Mucosa of rectum (tissue), 2 donors: ENCODE data around the gene BTG3.

ENCODE experiments used
- H3K27ac ChIP-seq, 2 donors: one replicate each; pipeline ENCODE4 v1.7.0; 2013; ENCODE audit warnings: inconsistent platforms in 2 of 2, low read depth in 2 of 2, low read length in 2 of 2
- H3K27me3 ChIP-seq, 2 donors: one replicate each; pipeline ENCODE4 v1.7.0; 2013; ENCODE audit warnings: low read length in 2 of 2; ENCODE audit not compliant: control insufficient read depth in 2 of 2, insufficient read depth in 2 of 2
- H3K36me3 ChIP-seq, 2 donors: one replicate each; pipeline ENCODE4 v1.7.0; 2013; ENCODE audit warnings: low read length in 2 of 2; ENCODE audit not compliant: control insufficient read depth in 2 of 2, insufficient read depth in 2 of 2
- H3K4me1 ChIP-seq, 2 donors: one replicate each; pipeline ENCODE4 v1.7.0; 2013; ENCODE audit warnings: low read length in 2 of 2, mild to moderate bottlenecking in 1 of 2; ENCODE audit not compliant: control insufficient read depth in 2 of 2, insufficient read depth in 2 of 2
- H3K4me3 ChIP-seq, 2 donors: one replicate each; pipeline ENCODE4 v1.7.0; 2013; ENCODE audit warnings: low read length in 2 of 2
- H3K9ac ChIP-seq, 2 donors: one replicate each; pipeline ENCODE4 v1.7.0; 2013; ENCODE audit warnings: low read length in 2 of 2, low read depth in 1 of 2, mild to moderate bottlenecking in 1 of 2
- H3K9me3 ChIP-seq, 2 donors: one replicate each; pipeline ENCODE4 v1.7.0; 2013; ENCODE audit warnings: low read length in 2 of 2; ENCODE audit not compliant: control insufficient read depth in 2 of 2
- donor health status: healthy.
- donor health status: Normal muscosa, but diverticular disease.

Gene BTG3

GRCh38 chr21:17575076-17575475 is 37.6 kb downstream of the BTG3 start:
- peaks cover 0 to 2% of the 10 kb centered on the region in 2 donors for H3K36me3 ChIP-seq
- H3K9ac ChIP-seq = no peak overlapping the region
- no peak overlapping the region for H3K4me3 ChIP-seq
- no peak overlapping the region for H3K27ac ChIP-seq
- H3K27me3 ChIP-seq = no peaks in the 10 kb centered on the region
- peaks cover 2 to 13% of the 10 kb centered on the region in 2 donors for H3K4me1 ChIP-seq
- H3K9me3 ChIP-seq = no peaks in the 10 kb centered on the region

- H3K27me3 ChIP-seq = no peaks in the 10 kb centered on the region
- H3K9me3 ChIP-seq = no peaks in the 10 kb centered on the region
- H3K9ac ChIP-seq = no peak overlapping the region
- H3K36me3 ChIP-seq = peaks cover 0 to 2% of the 10 kb centered on the region in 2 donors
- H3K4me3 ChIP-seq = no peak overlapping the region
- H3K4me1 ChIP-seq = peaks cover 0 to 3% of the 10 kb centered on the region in 2 donors
- H3K27ac ChIP-seq = no peak overlapping the region
Observed at GRCh38 chr21:17572431-17572830, 40.3 kb downstream of the BTG3 start.

- Histone ChIP-seq H3K9ac (no peak overlapping the region), H3K27me3 (no peaks in the 10 kb centered on the region), H3K36me3 (peaks cover 0 to 3% of the 10 kb centered on the region in 2 donors), H3K4me1 (no peaks in the 10 kb centered on the region), H3K4me3 (no peak overlapping the region), H3K27ac (no peak overlapping the region), H3K9me3 (no peaks in the 10 kb centered on the region)
Observed at GRCh38 chr21:17570786-17571185, 41.9 kb downstream of the BTG3 start.

GRCh38 chr21:17560377-17561025 is 52.2 kb downstream of the BTG3 start:
- Histone ChIP-seq H3K36me3 (peaks cover 20 to 23% of the 10 kb centered on the region in 2 donors), H3K27ac (no peak overlapping the region), H3K4me3 (no peak overlapping the region), H3K27me3 (no peaks in the 10 kb centered on the region), H3K9me3 (no peaks in the 10 kb centered on the region), H3K4me1 (no peaks in the 10 kb centered on the region), H3K9ac (no peak overlapping the region)

GRCh38 chr21:17554679-17555465 is 57.8 kb downstream of the BTG3 start:
- Histone ChIP-seq H3K27me3 (no peaks in the 10 kb centered on the region), H3K9ac (no peak overlapping the region), H3K9me3 (no peaks in the 10 kb centered on the region), H3K36me3 (peaks cover 8 to 12% of the 10 kb centered on the region in 2 donors), H3K4me1 (no peaks in the 10 kb centered on the region), H3K4me3 (no peak overlapping the region), H3K27ac (no peak overlapping the region)

GRCh38 chr21:17554120-17554519 is 58.6 kb downstream of the BTG3 start:
- peaks cover 0 to 3% of the 10 kb centered on the region in 2 donors for H3K4me1 ChIP-seq
- no peak overlapping the region for H3K4me3 ChIP-seq
- no peaks in the 10 kb centered on the region for H3K9me3 ChIP-seq
- no peaks in the 10 kb centered on the region for H3K27me3 ChIP-seq
- no peak overlapping the region for H3K9ac ChIP-seq
- peaks cover 10 to 14% of the 10 kb centered on the region in 2 donors for H3K36me3 ChIP-seq
- H3K27ac ChIP-seq = no peak overlapping the region

GRCh38 chr21:17552410-17552809 is 60.3 kb downstream of the BTG3 start:
- no peak overlapping the region for H3K9ac ChIP-seq
- no peak overlapping the region for H3K27ac ChIP-seq
- H3K4me1 ChIP-seq = peaks cover 0 to 3% of the 10 kb centered on the region in 2 donors
- no peaks in the 10 kb centered on the region for H3K27me3 ChIP-seq
- H3K9me3 ChIP-seq = no peaks in the 10 kb centered on the region
- H3K4me3 ChIP-seq = no peak overlapping the region
- peaks cover 12 to 13% of the 10 kb centered on the region in 2 donors for H3K36me3 ChIP-seq

- no peak overlapping the region for H3K27ac ChIP-seq
- H3K9ac ChIP-seq = no peak overlapping the region
- no peaks in the 10 kb centered on the region for H3K27me3 ChIP-seq
- peaks cover 12 to 13% of the 10 kb centered on the region in 2 donors for H3K36me3 ChIP-seq
- H3K4me1 ChIP-seq = peaks cover 0 to 3% of the 10 kb centered on the region in 2 donors
- H3K9me3 ChIP-seq = no peaks in the 10 kb centered on the region
- H3K4me3 ChIP-seq = no peak overlapping the region
Observed at GRCh38 chr21:17550671-17551308, 61.9 kb downstream of the BTG3 start.

- Histone ChIP-seq H3K27me3 (no peaks in the 10 kb centered on the region), H3K9ac (no peak overlapping the region), H3K36me3 (peaks cover 12 to 13% of the 10 kb centered on the region in 2 donors), H3K4me3 (no peak overlapping the region), H3K27ac (no peak overlapping the region), H3K9me3 (no peaks in the 10 kb centered on the region), H3K4me1 (peaks cover 0 to 3% of the 10 kb centered on the region in 2 donors)
Observed at GRCh38 chr21:17548262-17548661, 64.4 kb downstream of the BTG3 start.

- H3K27me3 ChIP-seq = no peaks in the 10 kb centered on the region
- no peaks in the 10 kb centered on the region for H3K9me3 ChIP-seq
- H3K27ac ChIP-seq = no peak overlapping the region
- H3K4me1 ChIP-seq = peaks cover 0 to 10% of the 10 kb centered on the region in 2 donors
- H3K9ac ChIP-seq = no peak overlapping the region
- peaks cover 10 to 12% of the 10 kb centered on the region in 2 donors for H3K36me3 ChIP-seq
- H3K4me3 ChIP-seq = no peak overlapping the region
Observed at GRCh38 chr21:17545007-17545406, 67.7 kb downstream of the BTG3 start.
